MM.1S (cell line): ENCODE data around the gene PDZRN3.

Source experiments
- DNase-seq: peaks from one replicate; pipeline ENCODE4 v3.0.0-alpha.2; 2015
- H2AFZ ChIP-seq: fragments of 300-600 bp; sonication (generic); 2 replicates; pipeline ENCODE4 v1.6.0; 2016; ENCODE audit warnings: antibody characterized with exemption, low read length
- H3F3A ChIP-seq: fragments of 300-600 bp; sonication (generic); 2 replicates; pipeline ENCODE4 v1.6.1; 2016; ENCODE audit warnings: mild to moderate bottlenecking, antibody characterized with exemption, low read length, moderate library complexity, mixed read lengths; ENCODE audit not compliant: insufficient read depth
- H3K27ac ChIP-seq: fragments of 300-600 bp; sonication (generic); 2 replicates; pipeline ENCODE4 v1.5.1; 2016; ENCODE audit warnings: mild to moderate bottlenecking, low read length
- H3K27me3 ChIP-seq: fragments of 300-600 bp; sonication (generic); replicated peaks from 2 replicates; pipeline ENCODE4 v1.6.0; 2016; ENCODE audit warnings: low read length; ENCODE audit not compliant: insufficient read depth
- H3K36me3 ChIP-seq: fragments of 300-600 bp; sonication (generic); replicated peaks from 2 replicates; pipeline ENCODE4 v1.6.1; 2016; ENCODE audit warnings: mild to moderate bottlenecking, low read length, mixed read lengths; ENCODE audit not compliant: insufficient read depth
- H3K4me1 ChIP-seq: fragments of 300-600 bp; sonication (generic); 2 replicates; pipeline ENCODE4 v1.6.1; 2016; ENCODE audit warnings: low read length, mixed read lengths
- H3K4me2 ChIP-seq: fragments of 300-600 bp; sonication (generic); 2 replicates; pipeline ENCODE4 v1.6.0; 2016; ENCODE audit warnings: low read depth, low read length
- H3K4me3 ChIP-seq: fragments of 300-600 bp; sonication (generic); 2 replicates; pipeline ENCODE4 v1.5.1; 2016; ENCODE audit warnings: low read length, mixed read lengths
- H3K79me2 ChIP-seq: fragments of 300-600 bp; sonication (generic); 2 replicates; pipeline ENCODE4 v1.6.1; 2016; ENCODE audit warnings: mixed run types, low read length, mixed read lengths
- H3K9ac ChIP-seq: fragments of 300-600 bp; sonication (generic); 2 replicates; pipeline ENCODE4 v1.6.1; 2016; ENCODE audit warnings: low read length, mixed read lengths
- H3K9me2 ChIP-seq: fragments of 300-600 bp; sonication (generic); replicated peaks from 2 replicates; pipeline ENCODE4 v1.6.1; 2016; ENCODE audit warnings: mild to moderate bottlenecking, low read length, mixed read lengths; ENCODE audit not compliant: insufficient read depth
- H3K9me3 ChIP-seq: fragments of 300-600 bp; sonication (generic); replicated peaks from 2 replicates; pipeline ENCODE4 v1.6.1; 2016; ENCODE audit warnings: mild to moderate bottlenecking, low read length, mixed read lengths; ENCODE audit not compliant: insufficient read depth
- H4K20me1 ChIP-seq: fragments of 300-600 bp; sonication (generic); 2 replicates; pipeline ENCODE4 v1.6.1; 2016; ENCODE audit warnings: mild to moderate bottlenecking, low read length, moderate library complexity, mixed read lengths; ENCODE audit not compliant: insufficient read depth
- EZH2 ChIP-seq: fragments of 300-600 bp; sonication (generic); optimal IDR thresholded peaks from 2 replicates; pipeline ENCODE3; 2017; ENCODE audit warnings: low read depth, mild to moderate bottlenecking, antibody characterized with exemption, low read length, mixed read lengths
- EZH2phosphoT487 ChIP-seq: fragments of 300-600 bp; sonication (generic); IDR thresholded peaks from 2 replicates; pipeline ENCODE4 v1.6.1; 2018; ENCODE audit warnings: antibody characterized with exemption, low read length
- TF ChIP-seq, protein P1 (sequence below): fragments of 300-600 bp; sonication (generic); IDR thresholded peaks from 2 replicates; pipeline ENCODE4 v1.5.1; 2016; ENCODE audit warnings: antibody characterized with exemption, low read length, mixed read lengths

The PDZRN3 gene

DNA sequence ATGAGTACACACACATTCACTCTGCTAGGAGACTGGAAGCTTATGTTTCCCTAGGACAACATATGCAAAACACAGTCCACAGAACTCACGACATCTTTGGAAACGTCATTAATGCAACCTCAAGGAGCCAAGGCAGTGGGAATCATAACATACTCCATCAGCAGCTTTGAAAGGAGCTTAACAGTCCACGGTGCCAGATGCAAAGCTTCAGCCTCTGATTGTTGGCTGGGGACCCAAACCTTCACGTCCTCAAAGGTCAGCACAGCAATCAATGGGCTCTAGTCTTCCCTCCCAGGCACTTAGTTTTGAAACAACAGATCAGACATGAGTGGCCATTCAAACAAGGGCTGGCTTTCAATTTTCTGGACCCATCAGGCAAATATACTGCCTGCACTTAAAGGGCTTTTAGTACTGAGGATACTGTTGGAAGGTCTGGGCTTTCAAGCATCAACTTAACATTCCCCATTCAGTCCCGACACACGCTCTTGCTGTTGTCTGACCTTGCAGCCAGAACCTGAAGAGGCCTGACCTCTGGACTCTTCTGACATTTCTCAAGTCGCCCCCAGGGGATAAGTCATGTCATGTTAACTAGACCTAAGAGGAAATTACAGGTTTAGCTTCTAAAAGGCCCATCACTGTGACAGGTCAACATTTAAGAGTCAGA lies 223.0 kb downstream of the PDZRN3 start:
- Histone ChIP-seq H3K9me3 (no peaks in the 10 kb centered on the region), H3K27ac (no peak overlapping the region), H3K4me2 (no peak overlapping the region), H3K4me3 (no peak overlapping the region), H3K9me2 (no peaks in the 10 kb centered on the region), H2AFZ (no peak overlapping the region), H3K9ac (no peak overlapping the region), H3K4me1 (no peaks in the 10 kb centered on the region), H3K27me3 (no peaks in the 10 kb centered on the region), H3F3A (no peaks in the 10 kb centered on the region), H3K79me2 (no peaks in the 10 kb centered on the region), H3K36me3 (no peaks in the 10 kb centered on the region), H4K20me1 (no peaks in the 10 kb centered on the region)
- TF ChIP-seq, protein P1, sequence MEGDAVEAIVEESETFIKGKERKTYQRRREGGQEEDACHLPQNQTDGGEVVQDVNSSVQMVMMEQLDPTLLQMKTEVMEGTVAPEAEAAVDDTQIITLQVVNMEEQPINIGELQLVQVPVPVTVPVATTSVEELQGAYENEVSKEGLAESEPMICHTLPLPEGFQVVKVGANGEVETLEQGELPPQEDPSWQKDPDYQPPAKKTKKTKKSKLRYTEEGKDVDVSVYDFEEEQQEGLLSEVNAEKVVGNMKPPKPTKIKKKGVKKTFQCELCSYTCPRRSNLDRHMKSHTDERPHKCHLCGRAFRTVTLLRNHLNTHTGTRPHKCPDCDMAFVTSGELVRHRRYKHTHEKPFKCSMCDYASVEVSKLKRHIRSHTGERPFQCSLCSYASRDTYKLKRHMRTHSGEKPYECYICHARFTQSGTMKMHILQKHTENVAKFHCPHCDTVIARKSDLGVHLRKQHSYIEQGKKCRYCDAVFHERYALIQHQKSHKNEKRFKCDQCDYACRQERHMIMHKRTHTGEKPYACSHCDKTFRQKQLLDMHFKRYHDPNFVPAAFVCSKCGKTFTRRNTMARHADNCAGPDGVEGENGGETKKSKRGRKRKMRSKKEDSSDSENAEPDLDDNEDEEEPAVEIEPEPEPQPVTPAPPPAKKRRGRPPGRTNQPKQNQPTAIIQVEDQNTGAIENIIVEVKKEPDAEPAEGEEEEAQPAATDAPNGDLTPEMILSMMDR: no peak
- TF ChIP-seq EZH2: no peak
- TF ChIP-seq EZH2phosphoT487: no peak
- DNase-seq: no peak

DNA sequence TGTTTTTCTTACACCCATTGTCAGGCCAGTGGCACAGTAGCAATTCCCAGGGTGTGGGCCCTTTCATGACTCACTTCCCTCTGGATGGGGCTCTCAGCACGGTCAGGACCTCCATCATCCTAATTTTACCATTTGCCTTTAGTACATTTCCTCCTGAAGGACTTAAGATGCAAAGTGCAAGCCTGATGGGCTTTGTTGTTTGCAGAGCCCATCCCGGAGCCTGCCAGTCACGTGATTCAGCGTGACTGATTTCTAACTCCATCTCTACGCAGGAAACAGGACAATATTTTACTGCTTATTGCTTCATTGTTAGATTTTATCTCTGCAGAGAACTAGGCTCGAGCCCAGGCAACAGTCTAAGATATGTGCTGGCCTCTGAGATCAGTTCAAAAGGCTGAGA lies 223.7 kb downstream of the PDZRN3 start:
- Histone ChIP-seq H2AFZ (no peak overlapping the region), H3K36me3 (no peaks in the 10 kb centered on the region), H3K9ac (no peak overlapping the region), H3K9me3 (no peaks in the 10 kb centered on the region), H3K79me2 (no peaks in the 10 kb centered on the region), H4K20me1 (no peaks in the 10 kb centered on the region), H3K4me1 (no peaks in the 10 kb centered on the region), H3K27ac (no peak overlapping the region), H3K27me3 (no peaks in the 10 kb centered on the region), H3K9me2 (no peaks in the 10 kb centered on the region), H3F3A (no peaks in the 10 kb centered on the region), H3K4me3 (no peak overlapping the region), H3K4me2 (no peak overlapping the region)
- DNase-seq: no peak
- TF ChIP-seq EZH2phosphoT487 (no peak), EZH2 (no peak)
- TF ChIP-seq, protein P1: no peak

DNA sequence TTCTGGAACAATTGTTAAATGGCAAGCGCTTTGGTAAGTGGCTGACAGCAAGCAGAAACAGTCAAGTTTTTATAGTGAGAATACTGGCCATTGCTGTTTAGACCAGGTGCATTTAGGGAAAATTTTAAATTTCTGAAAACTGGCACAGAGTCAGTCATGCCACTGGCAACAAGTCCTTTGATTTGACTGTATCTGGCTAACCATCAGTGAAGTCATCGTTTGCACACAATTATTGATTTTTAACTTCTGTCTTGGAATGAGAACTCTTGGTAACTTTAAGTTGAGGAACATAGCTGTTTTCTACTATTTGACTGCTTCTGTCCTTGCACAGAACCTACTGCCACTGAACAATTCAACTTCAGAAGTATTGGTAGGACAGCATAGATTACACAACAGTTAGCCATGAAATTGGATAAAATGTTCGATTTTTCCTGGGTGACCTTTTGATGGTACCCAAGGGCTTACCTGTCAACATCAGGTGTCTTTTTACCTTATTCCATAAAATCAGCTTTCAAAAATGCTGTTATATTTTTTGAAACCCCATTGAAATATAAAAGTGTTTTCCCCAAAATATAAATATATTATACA lies 225.0 kb downstream of the PDZRN3 start:
- Histone ChIP-seq H3K79me2 (no peaks in the 10 kb centered on the region), H3F3A (no peaks in the 10 kb centered on the region), H3K4me2 (no peak overlapping the region), H3K27ac (no peak overlapping the region), H3K4me3 (no peak overlapping the region), H3K9ac (no peak overlapping the region), H3K9me3 (no peaks in the 10 kb centered on the region), H3K36me3 (no peaks in the 10 kb centered on the region), H3K27me3 (no peaks in the 10 kb centered on the region), H4K20me1 (no peaks in the 10 kb centered on the region), H3K4me1 (no peaks in the 10 kb centered on the region), H2AFZ (no peak overlapping the region), H3K9me2 (no peaks in the 10 kb centered on the region)
- no peak for DNase-seq
- TF ChIP-seq EZH2: no peak
- no peak for TF ChIP-seq EZH2phosphoT487
- TF ChIP-seq, protein P1: no peak
